Measurements from ENCODE around the gene LDLRAD3.

The LDLRAD3 gene

GRCh38 chr11:36051235-36052144 lies 107.6 kb downstream of the LDLRAD3 start:
- no peak for DNase-seq (ENCODE audit: low read depth)

- no peak for DNase-seq (ENCODE audit: low read depth)
Observed at GRCh38 chr11:36053281-36053680, 109.4 kb downstream of the LDLRAD3 start.

GRCh38 chr11:36053862-36054261 lies 110.0 kb downstream of the LDLRAD3 start:
- no peak for DNase-seq (ENCODE audit: low read depth)

- DNase-seq (ENCODE audit: low read depth), result no peak
Observed at GRCh38 chr11:36054628-36055027, 110.8 kb downstream of the LDLRAD3 start.

- no peak for DNase-seq (ENCODE audit: low read depth)
Observed at GRCh38 chr11:36056160-36056751, 112.4 kb downstream of the LDLRAD3 start.

- DNase-seq (ENCODE audit: low read depth), result no peak
Observed at GRCh38 chr11:36057379-36058042, 113.6 kb downstream of the LDLRAD3 start.

- no peak for DNase-seq (ENCODE audit: low read depth)
Observed at GRCh38 chr11:36059660-36060059, 115.8 kb downstream of the LDLRAD3 start.

GRCh38 chr11:36060926-36061325 lies 117.1 kb downstream of the LDLRAD3 start:
- DNase-seq (ENCODE audit: low read depth), result no peak

- DNase-seq (ENCODE audit: low read depth), result no peak
Observed at GRCh38 chr11:36061471-36061870, 117.6 kb downstream of the LDLRAD3 start.

- no peak for DNase-seq (ENCODE audit: low read depth)
Observed at GRCh38 chr11:36062796-36063365, 119.0 kb downstream of the LDLRAD3 start.

GRCh38 chr11:36065436-36065835 lies 121.6 kb downstream of the LDLRAD3 start:
- DNase-seq (ENCODE audit: low read depth), result no peak

- DNase-seq (ENCODE audit: low read depth), result no peak
Observed at GRCh38 chr11:36066891-36067290, 123.0 kb downstream of the LDLRAD3 start.

- no peak for DNase-seq (ENCODE audit: low read depth)
Observed at GRCh38 chr11:36069576-36070212, 125.8 kb downstream of the LDLRAD3 start.

GRCh38 chr11:36070213-36070953 lies 126.5 kb downstream of the LDLRAD3 start:
- DNase-seq (ENCODE audit: low read depth), result no peak

- DNase-seq (ENCODE audit: low read depth), result no peak
Observed at GRCh38 chr11:36070954-36071330, 127.1 kb downstream of the LDLRAD3 start.

- no peak for DNase-seq (ENCODE audit: low read depth)
Observed at GRCh38 chr11:36071917-36072500, 128.1 kb downstream of the LDLRAD3 start.

- DNase-seq (ENCODE audit: low read depth), result no peak
Observed at GRCh38 chr11:36073411-36074203, 129.7 kb downstream of the LDLRAD3 start.

- DNase-seq (ENCODE audit: low read depth), result no peak
Observed at GRCh38 chr11:36074941-36075431, 131.1 kb downstream of the LDLRAD3 start.

GRCh38 chr11:36077368-36077767 lies 133.5 kb downstream of the LDLRAD3 start:
- DNase-seq (ENCODE audit: low read depth), result no peak

Measured in activated T-cell treated with anti-CD3 and anti-CD28 coated beads for 48 hours (primary cell).